ENCODE results near the gene LBP. TPM values are rescaled to one million over a fixed set of nuclear protein-coding genes. Genes with fewer than 3 reads are reported as not detected.
"Not testable (repeated sequence)": the region's sequence is repeated elsewhere in the genome, so short reads cannot be mapped to it uniquely, and the experiment has no call there.

The LBP gene
- total RNA-seq, 1 donor from 2014 or later: 3.9 TPM

DNA sequence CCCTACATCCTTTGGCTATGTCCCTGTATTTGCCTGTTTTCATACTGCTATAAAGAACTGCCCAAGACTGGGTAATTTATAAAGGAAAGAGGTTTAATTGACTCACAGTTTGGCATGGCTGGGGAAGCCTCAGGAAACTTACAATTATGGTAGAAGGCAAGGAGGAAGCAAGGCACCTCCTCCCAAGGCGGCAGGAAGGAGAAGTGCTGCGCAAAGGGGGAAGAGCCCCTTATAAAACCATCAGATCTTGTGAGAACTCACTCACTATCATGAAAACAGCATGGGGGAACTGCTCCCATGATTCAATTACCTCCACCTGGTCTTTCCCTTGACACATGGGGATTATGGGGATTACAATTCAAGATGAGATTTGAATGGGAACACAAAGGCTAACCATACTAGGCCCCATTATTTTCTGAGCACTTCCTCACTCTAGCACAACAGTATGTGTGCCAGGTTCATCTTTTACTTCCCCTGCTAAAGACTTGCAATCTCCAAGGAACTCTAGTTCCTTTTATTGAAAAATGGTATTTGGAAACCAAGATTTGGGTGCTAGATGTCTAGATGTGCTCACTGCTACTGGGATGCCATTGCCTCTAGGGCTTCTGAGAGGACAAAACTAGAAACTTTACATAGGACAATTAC is 49.6 kb downstream of the LBP start:
- DNase-seq (ENCODE audit: low spot score): not testable (repeated sequence)

- DNase-seq (ENCODE audit: low spot score): no peak
Observed at GRCh38 chr20:38402089-38402488, 55.8 kb downstream of the LBP start.

GRCh38 chr20:38402816-38403215 is 56.5 kb downstream of the LBP start:
- DNase-seq (ENCODE audit: low spot score): no peak

DNA sequence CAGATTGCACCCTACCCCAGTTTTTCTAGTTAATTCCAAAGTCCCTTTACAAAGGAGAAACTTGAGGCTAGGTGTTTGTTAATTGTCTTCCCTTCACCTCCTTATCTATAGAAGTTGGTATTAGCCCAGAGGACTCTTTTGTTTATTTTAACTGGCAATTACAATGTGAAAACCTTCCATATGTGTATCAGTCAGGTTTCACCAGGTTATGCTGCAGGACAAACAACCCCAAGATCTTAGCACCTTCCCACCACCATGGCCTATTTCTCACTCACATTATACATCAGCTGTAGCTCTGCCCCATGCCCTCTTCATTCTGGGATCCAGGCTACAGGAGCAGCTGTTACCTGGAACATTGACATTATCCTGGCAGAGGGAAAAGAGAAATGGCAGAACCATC is 57.7 kb downstream of the LBP start:
- no peak for DNase-seq (ENCODE audit: low spot score)

DNA sequence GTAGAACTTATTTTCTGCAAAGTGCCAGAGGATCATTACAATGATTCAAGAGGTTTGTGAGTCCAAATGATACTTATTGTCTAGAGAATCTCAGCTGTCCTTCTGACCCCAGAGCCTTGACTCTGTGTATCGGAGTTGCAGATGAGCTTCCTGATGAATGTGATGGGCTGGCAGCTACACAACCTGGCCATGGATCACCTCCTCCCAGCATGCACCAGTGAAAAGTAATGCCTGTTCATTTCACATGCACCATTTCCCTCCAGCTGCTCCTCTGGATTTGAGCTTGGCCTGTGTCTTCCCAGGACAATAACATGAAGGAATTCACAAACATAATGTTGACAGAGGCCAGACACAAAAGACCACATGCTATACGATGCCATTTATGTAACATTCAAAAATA is 58.9 kb downstream of the LBP start:
- no peak for DNase-seq (ENCODE audit: low spot score)

DNA sequence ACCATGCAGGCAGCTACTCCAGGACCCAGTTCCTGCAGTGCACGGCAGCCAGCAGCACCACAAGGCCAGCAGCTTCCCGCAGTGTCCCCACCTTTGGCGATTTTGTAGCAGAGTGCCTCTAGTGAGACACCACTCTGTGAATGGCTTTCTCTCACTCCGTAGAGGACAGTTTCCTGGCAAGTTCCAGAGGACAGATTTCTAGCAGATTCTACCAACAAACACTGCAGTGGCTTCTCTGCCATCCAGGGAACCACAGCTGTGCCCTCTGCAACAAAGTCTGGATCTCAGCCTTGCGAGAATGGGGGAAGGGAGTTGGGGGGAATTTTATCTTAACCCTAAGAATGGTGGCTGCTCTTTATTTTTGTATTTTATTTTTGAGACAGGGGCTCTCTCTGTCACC is 60.2 kb downstream of the LBP start:
- DNase-seq (ENCODE audit: low spot score): no peak

DNA sequence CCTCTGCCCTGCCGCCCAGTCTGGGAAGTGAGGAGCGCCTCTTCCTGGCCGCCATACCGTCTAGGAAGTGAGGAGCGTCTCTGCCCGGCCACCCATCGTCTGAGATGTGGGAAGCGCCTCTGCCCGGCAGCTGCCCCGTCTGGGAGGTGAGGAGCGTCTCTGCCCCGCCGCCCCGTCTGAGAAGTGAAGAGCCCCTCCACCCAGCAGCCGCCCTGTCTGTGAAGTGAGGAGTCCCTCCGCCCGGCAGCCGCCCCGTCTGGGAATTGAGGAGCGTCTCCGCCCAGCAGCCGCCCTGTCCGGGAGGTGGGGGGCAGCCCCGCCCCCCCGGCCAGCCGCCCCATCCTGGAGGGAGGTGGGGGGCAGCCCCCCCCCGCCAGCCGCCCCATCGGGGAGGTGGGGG is 61.0 kb downstream of the LBP start:
- DNase-seq (ENCODE audit: low spot score): no peak

DNA sequence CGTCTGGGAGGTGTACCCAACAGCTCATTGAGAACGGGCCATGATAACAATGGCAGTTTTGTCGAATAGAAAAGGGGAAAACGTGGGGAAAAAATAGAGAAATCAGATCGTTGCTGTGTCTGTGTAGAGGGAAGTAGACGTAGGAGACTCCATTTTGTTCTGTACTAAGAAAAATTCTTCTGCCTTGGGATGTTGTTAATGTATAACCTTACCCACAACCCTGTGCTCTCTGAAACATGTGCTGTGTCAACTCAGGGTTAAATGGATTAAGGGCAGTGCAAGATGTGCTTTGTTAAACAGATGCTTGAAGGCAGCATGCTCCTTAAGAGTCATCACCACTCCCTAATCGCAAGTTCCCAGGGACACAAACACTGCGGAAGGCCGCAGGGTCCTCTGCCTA is 61.5 kb downstream of the LBP start:
- DNase-seq (ENCODE audit: low spot score): not testable (repeated sequence)

DNA sequence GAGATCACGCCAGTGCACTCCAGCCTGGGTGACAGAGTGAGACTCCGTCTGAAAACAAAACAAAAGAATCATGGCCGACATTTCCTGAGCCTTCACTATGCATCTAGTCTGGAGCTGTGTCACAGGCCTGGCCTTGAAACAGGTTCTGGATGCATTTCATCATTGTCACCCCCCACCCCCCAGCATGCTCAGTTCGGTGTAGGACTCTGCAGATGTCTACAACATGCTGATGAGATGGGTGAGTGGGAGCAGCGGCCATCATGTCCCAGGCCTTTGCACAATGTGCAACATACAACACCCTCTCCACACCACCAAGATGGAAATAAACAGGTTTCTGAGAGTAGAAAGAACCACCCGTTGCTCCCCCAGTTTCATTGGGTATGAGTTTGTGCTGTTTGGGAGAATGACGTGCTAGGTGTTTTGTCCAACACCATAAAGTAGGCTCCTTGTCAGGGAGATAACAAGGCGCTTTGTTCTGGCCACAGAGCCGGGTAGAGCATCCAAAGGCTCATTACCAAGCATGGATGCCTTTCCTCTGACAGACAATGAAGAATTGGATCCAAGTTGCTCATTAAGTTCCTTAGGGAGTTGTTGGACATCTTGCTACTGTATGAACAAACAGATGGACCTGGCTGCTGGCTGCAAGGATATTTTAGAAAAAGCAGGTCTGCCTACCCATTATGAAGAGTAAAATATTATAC is 66.7 kb downstream of the LBP start:
- DNase-seq (ENCODE audit: low spot score): no peak

DNA sequence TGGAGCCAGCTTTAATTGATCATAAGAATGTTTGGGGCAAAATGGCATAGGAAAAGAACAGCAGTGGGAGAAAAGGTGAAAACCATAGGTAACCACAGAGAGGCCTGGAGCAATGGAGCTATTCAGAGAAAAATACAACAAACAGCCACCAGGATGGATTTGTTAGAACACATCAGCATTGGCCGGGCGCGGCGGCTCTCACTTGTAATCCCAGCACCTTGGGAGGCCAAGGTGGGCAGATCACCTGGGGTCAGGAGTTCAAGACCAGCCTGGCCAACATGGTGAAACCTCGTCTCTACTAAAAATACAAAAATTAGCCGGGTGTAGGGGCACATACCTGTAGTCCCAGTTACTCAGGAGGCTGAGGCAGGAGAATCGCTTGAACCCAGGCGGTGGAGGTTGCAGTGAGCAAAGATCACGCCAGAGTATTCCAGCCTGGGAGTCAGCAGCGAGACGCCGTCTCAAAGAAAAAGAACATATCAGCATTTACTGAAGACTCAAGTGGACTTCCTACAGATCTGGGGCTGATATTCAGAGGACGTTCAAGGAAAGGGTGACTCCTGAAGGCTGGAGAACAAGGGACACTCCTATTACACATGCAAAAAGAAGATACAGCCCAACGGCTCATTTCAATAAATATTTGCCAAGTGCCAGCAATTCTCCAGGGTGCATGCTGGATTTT is 68.6 kb downstream of the LBP start:
- no peak for DNase-seq (ENCODE audit: low spot score)

GRCh38 chr20:38418509-38419204 is 72.4 kb downstream of the LBP start:
- peak; percentile 12 for DNase-seq (ENCODE audit: low spot score)

GRCh38 chr20:38420388-38421085 is 74.3 kb downstream of the LBP start:
- no peak for DNase-seq (ENCODE audit: low spot score)

- no peak for DNase-seq (ENCODE audit: low spot score)
Observed at GRCh38 chr20:38421915-38422314, 75.6 kb downstream of the LBP start.

- no peak for DNase-seq (ENCODE audit: low spot score)
Observed at GRCh38 chr20:38423541-38423940, 77.3 kb downstream of the LBP start.

GRCh38 chr20:38424401-38424800 is 78.1 kb downstream of the LBP start:
- no peak for DNase-seq (ENCODE audit: low spot score)

DNA sequence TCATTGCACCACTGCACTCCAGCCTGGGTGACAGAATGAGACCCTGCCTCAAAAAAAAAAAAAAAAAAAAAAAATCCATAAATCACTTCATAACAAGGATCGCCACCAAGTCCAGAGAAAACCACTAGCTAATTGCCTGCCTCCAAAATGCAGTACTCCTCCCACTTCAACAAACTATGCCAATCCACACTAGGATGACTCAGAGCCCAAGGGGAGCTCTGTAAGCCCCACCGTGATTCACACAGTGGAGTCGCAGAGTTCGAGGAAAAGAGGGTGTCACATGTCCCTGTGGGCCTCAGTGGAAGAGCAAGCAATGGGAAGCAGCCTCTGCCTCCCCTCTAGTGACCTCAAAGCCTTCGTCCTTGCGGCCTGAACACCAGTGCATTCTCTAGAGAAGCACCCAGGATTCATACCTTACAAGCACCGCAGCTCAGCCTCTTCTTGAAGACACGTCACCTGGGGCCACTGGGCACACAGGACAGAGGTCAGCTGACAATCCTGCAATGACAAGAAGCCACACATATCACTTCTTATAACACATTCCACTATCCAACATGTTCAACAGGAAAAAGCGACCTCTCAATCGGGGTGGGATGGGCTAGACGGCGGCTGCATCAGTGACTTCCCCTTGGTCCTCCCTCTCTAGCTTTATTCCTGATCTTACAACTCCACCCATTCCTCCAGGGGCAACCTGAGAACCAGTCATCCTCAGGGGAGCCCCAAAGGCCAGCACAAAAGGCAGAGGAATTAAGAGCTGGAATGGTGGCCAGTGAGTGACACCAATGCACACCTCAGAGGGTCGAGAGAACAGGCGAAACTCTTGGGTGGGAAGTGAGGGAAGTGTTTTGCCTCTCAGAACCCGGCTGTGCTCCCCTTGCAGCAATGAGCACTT is 80.0 kb downstream of the LBP start:
- DNase-seq (ENCODE audit: low spot score): peak; percentile 48

Data from umbilical cord (tissue), 2 donors.